Measurements from ENCODE around the gene PPP2R5C. TPM values are rescaled to one million over a fixed set of nuclear protein-coding genes. Genes with fewer than 3 reads are reported as not detected.

PPP2R5C gene
- total and polyA plus RNA-seq, 2 of the 4 experiments (the other 2 are of a cell fraction): 65.9 to 78.7 TPM

GRCh38 chr14:101867854-101868253 lies 106.3 kb downstream of the PPP2R5C start:
- POLR2A ChIA-PET (ENCODE audit: unreplicated experiment): no interaction called here
- DNase-seq (no peak), ATAC-seq (ENCODE audit: low read depth) (no peak)
- no peak overlapping the region for H2AK9ac ChIP-seq (replicated peaks; ENCODE audit: low read depth, low read length, poor library complexity)
- H3K36me3 ChIP-seq (ENCODE audit: control insufficient read depth, insufficient read depth, low read length): peaks cover 5% of the 10 kb centered on the region; the same call in 1 of the 2 replicates
- no peak overlapping the region for H3K4me3 ChIP-seq (ENCODE audit: insufficient read depth, low read depth, low read length)
- no peak overlapping the region for H4K5ac ChIP-seq (ENCODE audit: low read depth, low read length)
- H2BK20ac ChIP-seq (ENCODE audit: low read depth, low read length): no peak overlapping the region
- in situ Hi-C loops (cut with MboI; ENCODE audit: low sequenced_read_pairs): no loop called here
- 90% methylated on average over 2 of the region's 4 CpGs; no CpG with 5 or more reads in 1 of the 2 experiments for WGBS, 2 experiments (ENCODE audit: extremely low coverage in 2 of 2, insufficient read length in 1 of 2)
- H3K9ac ChIP-seq (ENCODE audit: low read depth, low read length): no peak overlapping the region
- no peak overlapping the region for H3K14ac ChIP-seq (replicated peaks; ENCODE audit: low read depth, low read length)
- H3K18ac ChIP-seq (ENCODE audit: low read depth, low read length): no peak overlapping the region
- intact Hi-C loops (cut with micrococcal nuclease): no loop called here
- no peak overlapping the region for H2BK120ac ChIP-seq (ENCODE audit: low read depth, low read length)
- no peak overlapping the region for H2BK15ac ChIP-seq (ENCODE audit: low read depth, low read length)
- no peak overlapping the region for H2AK5ac ChIP-seq (ENCODE audit: low read depth, low read length)
- H2BK5ac ChIP-seq (ENCODE audit: low read depth, low read length, poor library complexity, severe bottlenecking): no peak overlapping the region
- H3K9me1 ChIP-seq (ENCODE audit: insufficient read depth, low read length): peaks cover 8% of the 10 kb centered on the region
- no peak overlapping the region for H3K27ac ChIP-seq (ENCODE audit: insufficient read depth, low read length)
- H4K91ac ChIP-seq (ENCODE audit: insufficient read depth, low read depth, low read length): no peak overlapping the region
- dilution Hi-C loops (cut with HindIII; ENCODE audit: low sequenced_read_pairs, unreplicated experiment): no loop called here
- H3K23ac ChIP-seq (ENCODE audit: low read depth, low read length): no peak overlapping the region
- H3K4ac ChIP-seq (ENCODE audit: low read depth, low read length): no peak overlapping the region
- no peak for TF ChIP-seq MAFK (IDR thresholded peaks at IDR 0.05; ENCODE audit: low read depth, low read length)
- TF ChIP-seq NFE2L2 (IDR thresholded peaks at IDR 0.05; ENCODE audit: low read depth, low read length): no peak
- no peak for TF ChIP-seq RCOR1 (IDR thresholded peaks at IDR 0.05; ENCODE audit: insufficient replicate concordance, low read length)
- TF ChIP-seq CTCF (conservative IDR thresholded peaks at IDR 0.05; ENCODE audit: low read depth, low read length): no peak
- TF ChIP-seq CHD1 (IDR thresholded peaks at IDR 0.05; ENCODE audit: low read depth, low read length): no peak
- no peak for TF ChIP-seq SMC3 (IDR thresholded peaks at IDR 0.05; ENCODE audit: low read depth, low read length)
- no peak for TF ChIP-seq POLR2A (IDR thresholded peaks at IDR 0.05; ENCODE audit: low read depth, low read length)
- no peaks in the 10 kb centered on the region for H3K9me3 ChIP-seq (ENCODE audit: control insufficient read depth, insufficient read depth, low read length)
- peaks cover 31% of the 10 kb centered on the region for H4K20me1 ChIP-seq (ENCODE audit: insufficient read depth, low read length)
- H4K8ac ChIP-seq (ENCODE audit: low read depth in 2 of 2, low read length in 2 of 2): no peak overlapping the region
- no TSS peak for BruUV-seq (replicated peaks)
- no peaks in the 10 kb centered on the region for H3K27me3 ChIP-seq (ENCODE audit: control insufficient read depth, insufficient read depth, low read length)
- H3K79me1 ChIP-seq (ENCODE audit: low read depth in 1 of 2, low read length in 2 of 2): peaks cover 34 to 73% of the 10 kb centered on the region in 2 experiments
- H2AFZ ChIP-seq (replicated peaks; ENCODE audit: low read length, poor library complexity): no peak overlapping the region
- CTCF ChIA-PET: interaction anchor here (0.6 to 1.5 kb wide), 2 partner anchors 12 to 97 kb away, joined by 3 to 5 read pairs; no protein-coding TSS in a partner anchor
- H3K4me1 ChIP-seq (ENCODE audit: control insufficient read depth, insufficient read depth, low read length): no peaks in the 10 kb centered on the region
- H3K56ac ChIP-seq (ENCODE audit: extremely low read depth, insufficient read depth, low read length): no peak overlapping the region
- H3K4me2 ChIP-seq (ENCODE audit: low read depth, low read length): no peak overlapping the region
